H1 (cell line): ENCODE results near the gene ECPAS. TPM values are rescaled to one million over a fixed set of nuclear protein-coding genes. Genes with fewer than 3 reads are reported as not detected.

Experiments used
- CTCF ChIA-PET: fragments of 300-600 bp; sonication (Branson Sonifier 250); formaldehyde crosslinking; loops from one replicate; lab custom pipeline; 2021; ENCODE audit not compliant: partially characterized antibody; lab: Charles Lee
- POLR2A ChIA-PET: fragments of 300-600 bp; sonication (Branson Sonifier 250); formaldehyde crosslinking; loops from one replicate; lab custom pipeline; 2021; ENCODE audit warnings: inconsistent platforms; ENCODE audit not compliant: partially characterized antibody; lab: Charles Lee
- DNase-seq, 2 experiments: peaks; one replicate each; pipeline versions ENCODE4 v3.0.0 to v3.0.0-alpha.2; 2010 to 2022; ENCODE audit warnings: low spot score in 2 of 2, low read depth in 1 of 2, mixed read lengths in 1 of 2
- FAIRE-seq: peaks from 2 replicates; lab custom pipeline; 2011; peaks lifted over from hg19 to GRCh38; lab: Jason Lieb, UNC
- H2AFZ ChIP-seq: 2 replicates; pipeline ENCODE4 v1.8.1; 2012; ENCODE audit warnings: low read length, inconsistent platforms
- H2AK5ac ChIP-seq: 2 replicates; pipeline ENCODE4 v1.6.1; 2013; ENCODE audit warnings: low read depth, low read length
- H2BK120ac ChIP-seq: replicated peaks from 2 replicates; pipeline ENCODE3; 2013; ENCODE audit warnings: low read depth, low read length, inconsistent platforms
- H2BK12ac ChIP-seq: 2 replicates; pipeline ENCODE4 v1.6.1; 2013; ENCODE audit warnings: low read depth, low read length
- H2BK15ac ChIP-seq: 2 replicates; pipeline ENCODE4 v1.6.1; 2013; ENCODE audit warnings: low read length
- H2BK20ac ChIP-seq: 2 replicates; pipeline ENCODE4 v1.6.1; 2013; ENCODE audit warnings: low read length
- H2BK5ac ChIP-seq: 2 replicates; pipeline ENCODE4 v1.6.1; 2013; ENCODE audit warnings: low read depth, low read length
- H3K14ac ChIP-seq: 2 replicates; pipeline ENCODE4 v1.6.1; 2013; ENCODE audit warnings: inconsistent platforms; ENCODE audit not compliant: insufficient read length
- H3K18ac ChIP-seq: 2 replicates; pipeline ENCODE4 v1.6.1; 2013; ENCODE audit warnings: low read length; ENCODE audit errors: extremely low read depth
- H3K23ac ChIP-seq: 2 replicates; pipeline ENCODE4 v1.6.1; 2013; ENCODE audit warnings: inconsistent platforms; ENCODE audit not compliant: insufficient read length
- H3K23me2 ChIP-seq: 2 replicates; pipeline ENCODE4 v1.6.1; 2013; ENCODE audit warnings: low read depth, low read length
- H3K27ac ChIP-seq: 2 replicates; pipeline ENCODE4 v1.6.1; 2011; ENCODE audit warnings: low read depth, low read length, inconsistent platforms
- H3K27me3 ChIP-seq, 4 experiments: replicated peaks in 1 of 4; 1 replicate in 1 of 4; 2 replicates in 3 of 4; pipeline versions ENCODE4 v1.6.1 to v1.8.1; 2011 to 2013; ENCODE audit warnings: low read length in 3 of 4, mild to moderate bottlenecking in 3 of 4, inconsistent platforms in 2 of 4, mixed read lengths in 2 of 4, moderate library complexity in 1 of 4; ENCODE audit not compliant: control insufficient read depth in 3 of 4, insufficient read depth in 3 of 4; ENCODE audit errors: extremely low read depth in 1 of 4
- H3K36me3 ChIP-seq, 4 experiments: 2 replicates each; pipeline versions ENCODE4 v1.6.1 to v1.8.1; 2011 to 2013; ENCODE audit warnings: mild to moderate bottlenecking in 4 of 4, low read length in 3 of 4, moderate library complexity in 2 of 4, control low read depth in 1 of 4, inconsistent platforms in 1 of 4; ENCODE audit not compliant: insufficient read depth in 4 of 4, control insufficient read depth in 2 of 4
- H3K4ac ChIP-seq: replicated peaks from 2 replicates; pipeline ENCODE3; 2013; ENCODE audit warnings: low read length, low read depth, mixed read lengths, inconsistent platforms; ENCODE audit not compliant: insufficient read length
- H3K4me1 ChIP-seq, 4 experiments: replicated peaks in 1 of 4; 1 replicate in 1 of 4; 2 replicates in 3 of 4; pipeline versions ENCODE4 v1.6.1 to v1.8.1; 2011 to 2013; ENCODE audit warnings: low read length in 3 of 4, inconsistent platforms in 2 of 4, mixed read lengths in 1 of 4; ENCODE audit not compliant: insufficient read depth in 4 of 4, control insufficient read depth in 3 of 4
- H3K4me2 ChIP-seq, 2 experiments: 2 replicates each; pipeline versions ENCODE4 v1.6.1 to v1.8.1; 2011 to 2013; ENCODE audit warnings: low read depth in 2 of 2, low read length in 2 of 2, control low read depth in 1 of 2, inconsistent platforms in 1 of 2, mild to moderate bottlenecking in 1 of 2; ENCODE audit not compliant: insufficient read depth in 1 of 2
- H3K4me3 ChIP-seq, 4 experiments: fragments of 200-600, 300-600 bp in 1 of 4; sonication (generic), shearing (Covaris generic), sonication (Bioruptor Twin) in 1 of 4; 2 replicates each; pipeline versions ENCODE4 v1.5.1 to v1.8.1; 2011 to 2016; ENCODE audit warnings: low read length in 4 of 4, low read depth in 3 of 4, control low read depth in 2 of 4, inconsistent platforms in 2 of 4, mild to moderate bottlenecking in 2 of 4, mixed read lengths in 1 of 4, moderate library complexity in 1 of 4; ENCODE audit not compliant: insufficient read depth in 2 of 4; ENCODE audit errors: extremely low read depth in 1 of 4
- H3K56ac ChIP-seq: replicated peaks from 2 replicates; pipeline ENCODE3; 2013; ENCODE audit warnings: low read depth, mild to moderate bottlenecking, mixed read lengths, low read length, inconsistent platforms; ENCODE audit not compliant: insufficient read length
- H3K79me1 ChIP-seq: 2 replicates; pipeline ENCODE4 v1.6.1; 2013; ENCODE audit warnings: low read depth, low read length, control low read depth
- H3K79me2 ChIP-seq, 2 experiments: 2 replicates each; pipeline versions ENCODE4 v1.6.1 to v1.8.1; 2012 to 2013; ENCODE audit warnings: low read length in 2 of 2, mild to moderate bottlenecking in 2 of 2, inconsistent platforms in 1 of 2; ENCODE audit not compliant: insufficient read depth in 2 of 2, control insufficient read depth in 1 of 2
- H3K9ac ChIP-seq, 4 experiments: replicated peaks in 1 of 4; 1 replicate in 1 of 4; 2 replicates in 3 of 4; pipeline versions ENCODE4 v1.6.1 to v1.8.1; 2011 to 2013; ENCODE audit warnings: low read depth in 3 of 4, low read length in 3 of 4, control low read depth in 2 of 4, mild to moderate bottlenecking in 2 of 4, moderate library complexity in 2 of 4, inconsistent platforms in 1 of 4; ENCODE audit errors: extremely low read depth in 1 of 4
- H3K9me3 ChIP-seq, 2 experiments: 2 replicates each; pipeline versions ENCODE4 v1.6.1 to v1.8.1; 2012 to 2013; ENCODE audit warnings: mild to moderate bottlenecking in 2 of 2, moderate library complexity in 2 of 2, control low read depth in 1 of 2, inconsistent platforms in 1 of 2, low read depth in 1 of 2, low read length in 1 of 2, mixed read lengths in 1 of 2; ENCODE audit not compliant: insufficient read depth in 2 of 2
- H4K20me1 ChIP-seq, 2 experiments: replicated peaks in 1 of 2; 2 replicates each; pipeline versions ENCODE3 to v1.8.1; 2011 to 2013; ENCODE audit warnings: inconsistent platforms in 2 of 2, low read length in 2 of 2, mild to moderate bottlenecking in 1 of 2; ENCODE audit not compliant: insufficient read depth in 2 of 2, control insufficient read depth in 1 of 2
- H4K5ac ChIP-seq: 2 replicates; pipeline ENCODE4 v1.6.1; 2013; ENCODE audit warnings: low read length, low read depth, mixed read lengths, inconsistent platforms; ENCODE audit not compliant: insufficient read length
- H4K8ac ChIP-seq: 2 replicates; pipeline ENCODE4 v1.8.0; 2013; ENCODE audit warnings: mild to moderate bottlenecking, moderate library complexity, low read length, inconsistent platforms; ENCODE audit not compliant: insufficient read depth; ENCODE audit errors: extremely low read depth
- H4K91ac ChIP-seq: replicated peaks from 2 replicates; pipeline ENCODE3; 2013; ENCODE audit warnings: low read length, mixed read lengths, inconsistent platforms; ENCODE audit not compliant: insufficient read length
- ASH2L ChIP-seq: fragments of 200-600, 300-600 bp; sonication (generic); IDR thresholded peaks from one replicate; pipeline ENCODE4 v1.7.1; 2017; ENCODE audit warnings: low read length
- ATF2 ChIP-seq: IDR thresholded peaks from 2 replicates; pipeline ENCODE4 v1.6.1; 2012; ENCODE audit warnings: low read length, inconsistent platforms
- ATF3 ChIP-seq: IDR thresholded peaks from 2 replicates; pipeline ENCODE4 v1.6.1; 2011; ENCODE audit warnings: low read depth, mild to moderate bottlenecking, low read length; ENCODE audit not compliant: insufficient read depth
- CHD1 ChIP-seq: IDR thresholded peaks from 2 replicates; pipeline ENCODE4 v1.6.1; 2012; ENCODE audit warnings: low read depth, low read length, improper control_type of control experiment
- GABPA ChIP-seq: IDR thresholded peaks from 2 replicates; pipeline ENCODE4 v1.6.1; 2011; ENCODE audit warnings: mild to moderate bottlenecking, low read length, moderate library complexity, borderline replicate concordance; ENCODE audit not compliant: insufficient read depth
- HDAC6 ChIP-seq: IDR thresholded peaks from one replicate; pipeline ENCODE4 v1.7.1; 2012; ENCODE audit warnings: low read depth, mild to moderate bottlenecking, inconsistent platforms, low read length, moderate library complexity
- KDM5A ChIP-seq: fragments of 200-600 bp; IDR thresholded peaks from 2 replicates; pipeline ENCODE4 v1.7.1; 2012; ENCODE audit warnings: mild to moderate bottlenecking, low read length, inconsistent platforms, mixed read lengths
- MAX ChIP-seq: IDR thresholded peaks from 2 replicates; pipeline ENCODE4 v1.6.1; 2012; ENCODE audit warnings: inconsistent platforms
- PHF8 ChIP-seq: fragments of 200-600 bp; sonication (generic); conservative IDR thresholded peaks from 2 replicates; pipeline ENCODE4 v1.7.1; 2012; ENCODE audit warnings: low read depth, mild to moderate bottlenecking, inconsistent platforms, low read length, moderate library complexity
- RXRA ChIP-seq: IDR thresholded peaks from 2 replicates; pipeline ENCODE4 v1.6.1; 2011; ENCODE audit warnings: low read depth, mild to moderate bottlenecking, low read length, moderate library complexity; ENCODE audit not compliant: insufficient read depth
- SIRT6 ChIP-seq: IDR thresholded peaks from one replicate; pipeline ENCODE4 v1.7.1; 2012; ENCODE audit warnings: low read length, inconsistent platforms
- SP2 ChIP-seq: IDR thresholded peaks from 2 replicates; pipeline ENCODE4 v1.6.1; 2012; ENCODE audit warnings: mild to moderate bottlenecking, low read length, inconsistent platforms
- ZNF274 ChIP-seq: IDR thresholded peaks from 2 replicates; pipeline ENCODE4 v1.7.0; 2012; ENCODE audit warnings: low read length, borderline replicate concordance; ENCODE audit errors: extremely low read depth
- polyA plus RNA-seq, 7 experiments: library from polyadenylated mRNA; depleted of rRNA in 3 of 7; stranded (reverse) in 5 of 7; unstranded in 2 of 7; fragments of >200 nt in 5 of 7; fragments of 200-250 nt in 2 of 7; gene quantifications; 1 replicate in 5 of 7; 2 replicates in 1 of 7; 4 replicates in 1 of 7; pipeline versions ENCODE4 v1.2.1 to v1.2.3, GENCODE V29; 2011 to 2013; ENCODE audit warnings: missing spikeins in 2 of 7, mixed read lengths in 2 of 7
- total RNA-seq: library from RNA; stranded (reverse); fragmentation: NEBNext Ultra II Directional; extraction: Animal tissue kit (Norgen Biotek cat#: 25700); gene quantifications from 2 replicates; pipeline ENCODE4 v1.2.1, GENCODE V29; 2021

The ECPAS gene
- total and polyA plus RNA-seq, 2 of the 8 experiments (the other 6 are each of a cell fraction or from before 2014, with no cell fraction given), result 20.9 to 131 TPM

- Histone ChIP-seq H3K4me3 (no peak overlapping the region), H3K27me3 (no peaks in the 10 kb centered on the region), H2BK5ac (no peak overlapping the region), H2AFZ (no peak overlapping the region), H3K4me2 (no peak overlapping the region), H3K79me1 (no peaks in the 10 kb centered on the region), H4K91ac (no peak overlapping the region), H3K79me2 (peaks cover 0 to 13% of the 10 kb centered on the region in 2 experiments; a peak in 2 of 4 replicates), H3K23me2 (no peaks in the 10 kb centered on the region), H4K20me1 (no peaks in the 10 kb centered on the region), H3K4me1 (no peaks in the 10 kb centered on the region; a peak in 1 of 7 replicates), H2BK120ac (no peak overlapping the region), H4K5ac (no peak overlapping the region), H3K23ac (no peak overlapping the region), H3K27ac (no peak overlapping the region), H2BK20ac (no peak overlapping the region), H3K4ac (no peak overlapping the region), H3K56ac (no peak overlapping the region), H3K18ac (no peak overlapping the region), H2BK15ac (no peak overlapping the region), H3K36me3 (peaks cover 0 to 60% (median 29%) of the 10 kb centered on the region in 4 experiments; a peak in 5 of 8 replicates), H3K9ac (no peak overlapping the region), H3K9me3 (peaks cover 0 to 7% of the 10 kb centered on the region in 2 experiments; a peak in 2 of 4 replicates), H4K8ac (no peak overlapping the region), H2AK5ac (no peak overlapping the region), H3K14ac (no peak overlapping the region), H2BK12ac (no peak overlapping the region)
- ChIA-PET CTCF (no interaction called here), POLR2A (no interaction called here)
- FAIRE-seq, result no peak
- no peak for DNase-seq
- TF ChIP-seq MAX (no peak), ZNF274 (no peak), HDAC6 (no peak), ATF3 (no peak), KDM5A (no peak), PHF8 (no peak), SIRT6 (no peak), ATF2 (no peak), SP2 (no peak), ASH2L (no peak), GABPA (no peak), CHD1 (no peak), RXRA (no peak)
Measured at GRCh38 chr9:111405701-111406100, 78.5 kb downstream of the ECPAS start.
